ENCODE measurements around the gene TLCD5. TPM values are rescaled to one million over a fixed set of nuclear protein-coding genes. Genes with fewer than 3 reads are reported as not detected.

The TLCD5 gene
- total RNA-seq, 2 experiments from 2014 or later: 0.80 to 1.7 TPM

GRCh38 chr11:120294096-120294495 lies 31.0 kb upstream of the TLCD5 start:
- H3K4me3 Mint-ChIP-seq: no peak overlapping the region
- peaks cover 47% of the 10 kb centered on the region for H3K27me3 Mint-ChIP-seq
- POLR2A ChIA-PET: no interaction called here
- DNase-seq: no peak
- H3K27ac Mint-ChIP-seq: no peak overlapping the region
- no peaks in the 10 kb centered on the region for H3K4me1 Mint-ChIP-seq
- intact Hi-C loops (cut with DNase I, micrococcal nuclease): no loop called here
- no peaks in the 10 kb centered on the region for H3K36me3 Mint-ChIP-seq (ENCODE audit: low read depth)
- H3K9me3 Mint-ChIP-seq (ENCODE audit: low read depth): no peaks in the 10 kb centered on the region
- CTCF ChIA-PET: interaction anchor here (0.7 to 1.9 kb wide), 2 partner anchors 9 to 57 kb away, joined by 3 to 7 read pairs; no protein-coding TSS in a partner anchor
- no peak for ATAC-seq

DNA sequence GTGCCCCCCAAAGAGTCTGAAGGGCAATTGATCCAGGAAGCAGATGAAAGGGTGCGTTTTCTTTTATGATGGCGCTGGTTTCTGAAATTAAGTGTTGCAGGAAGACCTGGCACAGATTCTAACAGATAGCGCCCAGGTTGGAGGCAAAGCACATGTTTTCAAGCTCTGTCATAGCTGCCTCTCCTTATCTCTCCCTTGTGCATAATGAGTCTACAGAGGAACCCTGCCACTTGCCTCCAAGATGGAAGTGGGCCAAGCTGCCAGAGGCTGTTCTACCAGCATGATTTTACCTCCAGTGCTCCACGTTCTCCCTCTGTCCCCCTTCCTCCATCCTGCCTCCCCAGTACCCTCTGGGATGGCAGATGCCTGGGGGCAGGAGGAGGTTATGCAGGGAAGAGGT lies 30.0 kb upstream of the TLCD5 start:
- Mint-ChIP-seq H3K4me3 (no peak overlapping the region), H3K27me3 (peaks cover 43% of the 10 kb centered on the region), H3K4me1 (no peaks in the 10 kb centered on the region), H3K27ac (no peak overlapping the region), H3K9me3 (ENCODE audit: low read depth) (no peaks in the 10 kb centered on the region), H3K36me3 (ENCODE audit: low read depth) (no peaks in the 10 kb centered on the region)
- ChIA-PET CTCF (no interaction called here), POLR2A (no interaction called here)
- DNase-seq (no peak), ATAC-seq (no peak)
- intact Hi-C loops (cut with DNase I, micrococcal nuclease): no loop called here

DNA sequence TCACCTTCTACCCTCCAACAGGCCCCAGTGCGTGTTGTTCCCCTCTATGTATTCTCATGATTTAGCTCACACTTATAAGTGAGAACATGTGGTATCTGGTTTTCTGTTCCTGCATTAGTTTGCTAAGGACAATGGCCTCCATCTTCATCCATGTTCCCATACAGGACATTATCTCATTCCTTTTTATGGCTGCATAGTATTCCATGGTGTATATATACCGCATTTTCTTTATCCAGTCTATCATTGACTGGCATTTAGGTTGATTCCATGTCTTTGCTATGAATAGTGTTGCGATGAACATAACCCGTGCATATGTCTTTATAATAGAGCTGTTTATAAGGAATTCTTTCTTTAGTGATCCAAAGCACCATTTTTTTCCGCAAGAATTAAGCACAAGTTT lies 28.5 kb upstream of the TLCD5 start:
- H3K9me3 Mint-ChIP-seq (ENCODE audit: low read depth): no peaks in the 10 kb centered on the region

DNA sequence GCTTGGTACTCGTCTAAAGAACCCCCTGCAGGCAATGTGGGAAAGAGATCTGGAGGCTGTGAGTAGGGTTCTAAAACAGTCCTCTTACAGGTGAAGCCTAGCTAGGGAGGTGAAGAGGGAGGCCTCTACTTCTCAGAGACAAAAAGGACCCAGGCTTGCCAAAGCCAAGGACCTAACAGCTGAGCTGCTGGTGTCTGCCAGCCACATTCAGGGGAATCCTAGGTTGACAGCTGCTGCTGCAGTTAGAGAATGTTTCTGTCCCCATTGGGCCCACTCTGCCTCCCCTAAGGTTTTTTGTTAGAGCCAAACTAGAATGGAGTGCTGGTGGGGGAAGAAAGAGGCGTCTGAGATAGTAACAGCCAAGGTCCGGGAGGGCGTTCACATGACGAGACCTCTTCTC lies 26.6 kb upstream of the TLCD5 start:
- H3K27ac Mint-ChIP-seq: no peak overlapping the region
- CTCF ChIA-PET: interaction anchor here (0.7 to 8.7 kb wide), 4 partner anchors 9 to 74 kb away, joined by 3 to 164 read pairs (median 4); partner anchors contain the start of gene POU2F3
- H3K4me3 Mint-ChIP-seq: no peak overlapping the region
- H3K9me3 Mint-ChIP-seq (ENCODE audit: low read depth): no peaks in the 10 kb centered on the region
- no peaks in the 10 kb centered on the region for H3K4me1 Mint-ChIP-seq
- POLR2A ChIA-PET: no interaction called here
- no peak for DNase-seq
- no peaks in the 10 kb centered on the region for H3K36me3 Mint-ChIP-seq (ENCODE audit: low read depth)
- peaks cover 40% of the 10 kb centered on the region for H3K27me3 Mint-ChIP-seq
- ATAC-seq: no peak
- intact Hi-C loops (cut with DNase I, micrococcal nuclease): no loop called here

More for the DNA sequence above, 28.5 kb upstream of the TLCD5 start:
- DNase-seq (no peak), ATAC-seq (no peak)
- POLR2A ChIA-PET: no interaction called here
- intact Hi-C loops (cut with DNase I, micrococcal nuclease): no loop called here
- no peaks in the 10 kb centered on the region for H3K36me3 Mint-ChIP-seq (ENCODE audit: low read depth)
- H3K27me3 Mint-ChIP-seq: peaks cover 41% of the 10 kb centered on the region
- CTCF ChIA-PET: interaction anchor here (1.0 kb wide), 1 partner anchor 60 kb away, joined by 7 read pairs; no protein-coding TSS in a partner anchor
- H3K27ac Mint-ChIP-seq: no peak overlapping the region
- H3K4me1 Mint-ChIP-seq: no peaks in the 10 kb centered on the region
- no peak overlapping the region for H3K4me3 Mint-ChIP-seq

DNA sequence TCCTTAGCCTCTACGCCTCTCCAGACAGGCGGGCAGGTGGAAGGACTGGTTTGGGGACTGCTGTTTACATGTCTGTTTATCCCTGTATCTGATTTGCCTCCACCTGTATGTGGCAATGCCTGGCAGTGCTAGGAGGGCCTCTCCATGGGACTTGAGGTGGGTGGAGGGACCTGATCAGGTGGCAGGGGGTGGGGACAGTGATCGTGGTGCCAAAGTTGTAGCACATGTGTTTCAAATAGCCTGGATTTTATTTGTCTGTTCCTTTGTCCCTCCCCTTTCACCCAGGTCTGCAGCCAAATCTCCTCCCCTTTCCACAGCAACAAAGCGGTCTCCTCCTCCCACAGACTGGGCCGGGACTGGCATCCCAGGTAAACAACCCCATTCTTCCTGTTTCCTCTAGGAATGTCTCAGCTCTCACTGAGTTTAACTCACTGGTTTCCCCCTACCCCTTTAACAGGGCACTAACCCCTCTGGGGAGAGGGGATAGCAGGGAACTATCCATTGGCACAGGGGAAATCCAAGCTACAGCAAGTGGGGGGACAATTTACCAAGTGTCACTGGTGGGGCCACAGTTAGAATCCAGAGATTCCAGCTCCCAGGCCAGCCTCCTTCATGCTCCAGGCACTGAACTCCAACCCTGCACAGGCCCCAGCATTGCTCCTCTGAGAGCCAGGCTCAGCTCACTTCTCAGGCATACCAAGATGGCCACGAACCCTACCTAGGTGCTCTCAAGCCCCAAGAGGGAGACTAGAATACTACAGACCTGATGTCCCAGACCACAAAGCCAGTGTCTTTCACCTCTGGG lies 22.9 kb upstream of the TLCD5 start:
- intact Hi-C loops (cut with DNase I, micrococcal nuclease): no loop called here
- Mint-ChIP-seq H3K4me3 (no peak overlapping the region), H3K9me3 (ENCODE audit: low read depth) (no peaks in the 10 kb centered on the region), H3K4me1 (no peaks in the 10 kb centered on the region), H3K27me3 (peaks cover 28% of the 10 kb centered on the region), H3K27ac (no peak overlapping the region), H3K36me3 (ENCODE audit: low read depth) (no peaks in the 10 kb centered on the region)
- ATAC-seq: peak; percentile 15
- no peak for DNase-seq
- POLR2A ChIA-PET: interaction anchor here (1.5 kb wide), 1 partner anchor 66 kb away, joined by 4 read pairs; no protein-coding TSS in a partner anchor
- CTCF ChIA-PET: interaction anchor here (0.6 to 8.7 kb wide), 32 partner anchors 8 to 1466 kb away, joined by 3 to 164 read pairs (median 4); partner anchors contain the start of gene POU2F3

DNA sequence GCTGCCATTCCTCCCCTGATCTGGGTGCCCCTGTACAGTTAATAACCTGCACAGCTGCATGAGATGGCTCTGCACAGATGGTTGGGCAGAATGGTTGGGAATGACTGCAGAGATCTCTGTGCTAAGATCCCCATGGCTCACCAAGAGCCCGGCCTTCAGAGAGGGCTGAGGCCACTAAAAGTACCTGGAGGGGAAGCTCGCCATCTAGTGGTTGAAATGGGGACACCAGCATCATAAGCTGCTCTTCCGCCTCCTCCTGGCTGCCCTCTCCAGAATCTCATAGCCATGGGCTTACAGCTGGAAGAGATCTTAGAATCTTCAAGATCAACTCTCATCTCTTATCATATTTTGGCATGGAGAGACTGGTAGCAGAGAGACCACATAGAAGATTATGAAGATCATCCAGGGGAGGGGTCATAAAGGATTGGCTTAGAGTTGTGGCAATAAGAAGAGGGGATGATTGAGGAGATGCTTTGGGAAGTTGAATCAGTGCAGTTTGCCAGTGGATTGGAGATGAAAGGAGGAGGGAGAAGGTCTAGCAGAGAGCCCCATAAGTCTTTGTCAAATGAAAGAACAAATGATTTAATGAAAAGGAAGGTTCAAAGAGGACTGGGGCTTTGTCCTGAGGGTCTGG lies 22.0 kb upstream of the TLCD5 start:
- DNase-seq: peak; percentile 84
- H3K27me3 Mint-ChIP-seq: peaks cover 24% of the 10 kb centered on the region
- peak; percentile 94 for ATAC-seq
- intact Hi-C loops (cut with DNase I, micrococcal nuclease): loop anchor here (1.0 kb wide), 2 partner anchors 68 to 131 kb away; no protein-coding TSS in a partner anchor
- no peak overlapping the region for H3K27ac Mint-ChIP-seq
- CTCF ChIA-PET: interaction anchor here (0.6 to 8.7 kb wide), 38 partner anchors 8 to 906 kb away, joined by 3 to 164 read pairs (median 4); partner anchors contain the start of gene POU2F3
- no peaks in the 10 kb centered on the region for H3K36me3 Mint-ChIP-seq (ENCODE audit: low read depth)
- no peak overlapping the region for H3K4me3 Mint-ChIP-seq
- no peaks in the 10 kb centered on the region for H3K9me3 Mint-ChIP-seq (ENCODE audit: low read depth)
- H3K4me1 Mint-ChIP-seq: no peaks in the 10 kb centered on the region
- POLR2A ChIA-PET: interaction anchor here (1.5 kb wide), 1 partner anchor 67 kb away, joined by 4 read pairs; no protein-coding TSS in a partner anchor

- Mint-ChIP-seq H3K27me3 (peaks cover 18% of the 10 kb centered on the region), H3K4me1 (no peaks in the 10 kb centered on the region), H3K27ac (no peak overlapping the region), H3K9me3 (ENCODE audit: low read depth) (no peaks in the 10 kb centered on the region), H3K36me3 (ENCODE audit: low read depth) (no peaks in the 10 kb centered on the region), H3K4me3 (no peak overlapping the region)
- no peak for ATAC-seq
- intact Hi-C loops (cut with DNase I, micrococcal nuclease): no loop called here
- ChIA-PET POLR2A (no interaction called here), CTCF (interaction anchor here (0.6 to 8.7 kb wide), 10 partner anchors 13 to 163 kb away, joined by 3 to 164 read pairs (median 5); partner anchors contain the start of gene POU2F3)
- DNase-seq: no peak
Observed at GRCh38 chr11:120304526-120304925, 20.6 kb upstream of the TLCD5 start.

- ATAC-seq (no peak), DNase-seq (no peak)
- intact Hi-C loops (cut with DNase I, micrococcal nuclease): no loop called here
- Mint-ChIP-seq H3K36me3 (ENCODE audit: low read depth) (no peaks in the 10 kb centered on the region), H3K27me3 (peaks cover 16% of the 10 kb centered on the region), H3K9me3 (ENCODE audit: low read depth) (no peaks in the 10 kb centered on the region), H3K4me1 (no peaks in the 10 kb centered on the region), H3K27ac (no peak overlapping the region), H3K4me3 (no peak overlapping the region)
- ChIA-PET POLR2A (no interaction called here), CTCF (interaction anchor here (0.6 to 8.7 kb wide), 4 partner anchors 29 to 825 kb away, joined by 3 to 164 read pairs (median 5); partner anchors contain the start of gene POU2F3)
Observed at GRCh38 chr11:120305286-120305685, 19.8 kb upstream of the TLCD5 start.

DNA sequence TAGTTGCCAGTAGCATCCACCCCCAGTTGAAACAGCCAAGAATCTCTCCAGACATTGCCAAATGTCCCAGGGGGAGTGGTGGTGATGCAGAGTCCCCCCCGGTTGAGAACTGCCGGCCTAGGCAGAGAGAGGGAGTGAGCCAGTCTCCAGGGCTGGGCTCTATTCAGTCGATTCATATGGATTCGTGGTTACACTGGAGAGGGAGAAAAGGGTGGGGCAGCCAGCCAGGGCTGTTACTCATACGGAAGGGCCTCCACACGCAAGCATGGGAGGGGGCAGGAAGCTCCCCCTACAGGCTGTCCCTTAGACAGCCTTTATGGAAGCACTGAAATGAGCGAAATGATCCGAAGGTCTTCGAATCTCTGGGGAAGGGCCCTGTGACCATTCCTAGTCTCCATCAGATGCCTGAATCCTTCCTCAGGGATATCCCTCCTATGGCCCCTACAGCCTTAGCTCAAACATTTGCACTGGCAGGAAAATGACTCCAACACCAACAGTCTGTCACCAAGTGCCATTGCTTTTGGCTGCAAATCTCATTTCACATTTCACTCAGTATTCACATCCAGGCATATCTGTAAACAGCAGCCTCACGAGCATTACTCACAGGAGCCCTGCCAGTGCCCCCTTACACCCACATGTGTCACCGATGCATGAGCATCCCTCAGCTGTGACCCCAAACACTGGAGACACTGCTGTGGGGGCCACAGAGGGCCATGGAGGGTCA lies 18.4 kb upstream of the TLCD5 start:
- intact Hi-C loops (cut with DNase I, micrococcal nuclease): no loop called here
- Mint-ChIP-seq H3K4me3 (no peak overlapping the region), H3K27ac (no peak overlapping the region), H3K36me3 (ENCODE audit: low read depth) (no peaks in the 10 kb centered on the region), H3K27me3 (peaks cover 14% of the 10 kb centered on the region), H3K9me3 (ENCODE audit: low read depth) (no peaks in the 10 kb centered on the region), H3K4me1 (no peaks in the 10 kb centered on the region)
- POLR2A ChIA-PET: no interaction called here
- DNase-seq: no peak
- CTCF ChIA-PET: no interaction called here
- ATAC-seq: no peak

GRCh38 chr11:120307476-120307875 lies 17.6 kb upstream of the TLCD5 start:
- intact Hi-C loops (cut with DNase I, micrococcal nuclease): no loop called here
- no peak overlapping the region for H3K4me3 Mint-ChIP-seq
- H3K27me3 Mint-ChIP-seq: peaks cover 11% of the 10 kb centered on the region
- ChIA-PET POLR2A (no interaction called here), CTCF (no interaction called here)
- no peaks in the 10 kb centered on the region for H3K36me3 Mint-ChIP-seq (ENCODE audit: low read depth)
- no peaks in the 10 kb centered on the region for H3K4me1 Mint-ChIP-seq
- no peak overlapping the region for H3K27ac Mint-ChIP-seq
- ATAC-seq (no peak), DNase-seq (no peak)
- H3K9me3 Mint-ChIP-seq (ENCODE audit: low read depth): no peaks in the 10 kb centered on the region

DNA sequence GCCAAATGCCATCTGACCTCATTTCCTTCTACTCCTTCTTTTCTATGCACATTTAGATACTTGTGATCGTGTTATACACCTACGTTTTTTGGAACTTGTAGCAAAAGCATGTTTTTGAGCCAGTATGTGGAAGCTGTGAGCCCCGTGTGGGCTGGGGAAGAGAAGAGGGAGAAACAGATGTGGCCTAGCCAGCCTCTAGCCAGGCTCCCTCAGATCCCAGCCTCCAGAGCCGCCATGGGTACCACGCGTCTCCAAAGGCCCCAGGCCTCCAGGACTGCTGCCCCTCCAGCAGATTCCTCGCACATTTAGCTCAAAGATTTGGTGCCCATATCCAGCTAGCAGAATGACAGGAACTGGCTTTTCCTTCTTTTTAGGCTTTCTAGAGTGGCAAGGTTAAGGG lies 17.0 kb upstream of the TLCD5 start:
- ChIA-PET POLR2A (no interaction called here), CTCF (interaction anchor here (0.6 to 0.8 kb wide), 3 partner anchors 17 to 873 kb away, joined by 3 to 4 read pairs (median 4); no protein-coding TSS in a partner anchor)
- Mint-ChIP-seq H3K27me3 (peaks cover 14% of the 10 kb centered on the region), H3K27ac (no peak overlapping the region), H3K4me1 (no peaks in the 10 kb centered on the region), H3K9me3 (ENCODE audit: low read depth) (no peaks in the 10 kb centered on the region), H3K36me3 (ENCODE audit: low read depth) (no peaks in the 10 kb centered on the region), H3K4me3 (no peak overlapping the region)
- ATAC-seq: no peak
- intact Hi-C loops (cut with DNase I, micrococcal nuclease): no loop called here
- no peak for DNase-seq

Data from activated CD4-positive, alpha-beta T cell treated with anti-CD3 and anti-CD28 coated beads for 36 hours (primary cell).